ENCODE measurements around the gene BACH2.

DNA sequence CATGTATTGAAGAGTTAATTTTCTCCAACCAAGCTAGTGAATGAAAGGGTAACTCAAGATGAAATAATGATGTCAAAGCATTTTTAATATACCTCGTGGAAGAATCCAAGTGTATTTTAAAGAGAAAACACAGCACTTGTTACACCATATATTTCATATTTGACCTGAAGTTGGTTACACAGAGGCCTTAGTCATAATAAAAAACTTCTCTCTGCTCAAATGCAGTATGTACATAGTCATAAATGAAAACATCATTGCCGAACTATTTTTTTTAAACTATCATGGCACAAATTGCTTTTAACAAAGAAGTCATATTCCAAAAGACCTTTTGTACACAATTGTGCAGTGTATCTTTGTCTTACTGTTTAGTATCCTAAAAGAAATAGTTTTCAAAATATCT, 43.0 kb downstream of the BACH2 start:
- TF ChIP-seq, protein P1, sequence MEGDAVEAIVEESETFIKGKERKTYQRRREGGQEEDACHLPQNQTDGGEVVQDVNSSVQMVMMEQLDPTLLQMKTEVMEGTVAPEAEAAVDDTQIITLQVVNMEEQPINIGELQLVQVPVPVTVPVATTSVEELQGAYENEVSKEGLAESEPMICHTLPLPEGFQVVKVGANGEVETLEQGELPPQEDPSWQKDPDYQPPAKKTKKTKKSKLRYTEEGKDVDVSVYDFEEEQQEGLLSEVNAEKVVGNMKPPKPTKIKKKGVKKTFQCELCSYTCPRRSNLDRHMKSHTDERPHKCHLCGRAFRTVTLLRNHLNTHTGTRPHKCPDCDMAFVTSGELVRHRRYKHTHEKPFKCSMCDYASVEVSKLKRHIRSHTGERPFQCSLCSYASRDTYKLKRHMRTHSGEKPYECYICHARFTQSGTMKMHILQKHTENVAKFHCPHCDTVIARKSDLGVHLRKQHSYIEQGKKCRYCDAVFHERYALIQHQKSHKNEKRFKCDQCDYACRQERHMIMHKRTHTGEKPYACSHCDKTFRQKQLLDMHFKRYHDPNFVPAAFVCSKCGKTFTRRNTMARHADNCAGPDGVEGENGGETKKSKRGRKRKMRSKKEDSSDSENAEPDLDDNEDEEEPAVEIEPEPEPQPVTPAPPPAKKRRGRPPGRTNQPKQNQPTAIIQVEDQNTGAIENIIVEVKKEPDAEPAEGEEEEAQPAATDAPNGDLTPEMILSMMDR (IDR thresholded peaks at IDR 0.05): no peak
- TF ChIP-seq POLR2A (IDR thresholded peaks at IDR 0.05): no peak
